A549 treated with DMSO at 1 μM for 4 hours (cell line): Measurements from ENCODE around the gene CCDC66. TPM values are rescaled to one million over a fixed set of nuclear protein-coding genes. Genes with fewer than 3 reads are reported as not detected.

Experiments used
- total RNA-seq: library from RNA; stranded (reverse); fragments of 200-300 nt; extraction: Qiagen RNA extraction; gene quantifications from 5 replicates; pipeline ENCODE4 v1.2.3, GENCODE V29; 2022; ENCODE audit warnings: low read depth

CCDC66 gene
- total RNA-seq, result 5.3 to 7.3 TPM (median 6.0 TPM) in 5 replicates

GRCh38 chr3:56556908-56557830, at the start of gene CCDC66:
CCDC66 (plus strand) TSS chr3:56557175; CDS start chr3:56557243, 68 bp downstream.

Other genes with a start within 250 kb of the CCDC66 start
- gene ERC2, start 88.7 kb upstream of the CCDC66 start, total RNA-seq, result 0.10 to 0.30 TPM (median 0.23 TPM) in 3 of 5 replicates, not detected in the others
- gene TASOR, start 126.1 kb downstream of the CCDC66 start, total RNA-seq, result 18.3 to 27.2 TPM (median 26.6 TPM) in 5 replicates
- gene ARHGEF3, start 244.8 kb downstream of the CCDC66 start, total RNA-seq, result 5.9 to 9.7 TPM (median 8.1 TPM) in 5 replicates